Calu3 (cell line): ENCODE data around the gene AFAP1. TPM values are rescaled to one million over a fixed set of nuclear protein-coding genes. Genes with fewer than 3 reads are reported as not detected.

Experiments
- BruUV-seq: library from RNA; stranded (reverse); fragments of 400-500 nt; replicated peaks from 2 replicates; lab custom pipeline; 2021; lab: Mats Ljungman, UMichigan
- CTCF ChIA-PET: fragments of 300-600 bp; sonication (Branson Sonifier 250); formaldehyde crosslinking; loops from one replicate; lab custom pipeline; 2022; ENCODE audit warnings: antibody characterized with exemption; lab: Charles Lee
- DNase-seq: peaks from one replicate; pipeline ENCODE4 v3.0.0; 2022
- H3K27ac Mint-ChIP-seq: one replicate; pipeline ENCODE4 v1.8.0; 2022; ENCODE audit warnings: mixed read lengths; ENCODE audit not compliant: unreplicated experiment
- H3K27me3 Mint-ChIP-seq: one replicate; pipeline ENCODE4 v1.8.0; 2022; ENCODE audit warnings: mixed read lengths; ENCODE audit not compliant: unreplicated experiment
- H3K36me3 Mint-ChIP-seq: one replicate; pipeline ENCODE4 v1.8.0; 2022; ENCODE audit warnings: mild to moderate bottlenecking, moderate library complexity, mixed read lengths; ENCODE audit not compliant: insufficient read depth, unreplicated experiment
- H3K4me1 Mint-ChIP-seq: one replicate; pipeline ENCODE4 v1.8.0; 2022; ENCODE audit warnings: mild to moderate bottlenecking, low read depth, mixed read lengths; ENCODE audit not compliant: unreplicated experiment
- H3K4me3 Mint-ChIP-seq: one replicate; pipeline ENCODE4 v1.8.0; 2022; ENCODE audit warnings: mild to moderate bottlenecking, low read depth, moderate library complexity, mixed read lengths; ENCODE audit not compliant: unreplicated experiment
- H3K9me3 Mint-ChIP-seq: one replicate; pipeline ENCODE4 v1.8.0; 2022; ENCODE audit warnings: low read depth, mixed read lengths; ENCODE audit not compliant: unreplicated experiment
- CTCF ChIP-seq: fragments of 200-600 bp; IDR thresholded peaks from one replicate; pipeline ENCODE4 v1.8.0; 2022; ENCODE audit warnings: antibody characterized with exemption; ENCODE audit not compliant: unreplicated experiment
- intact Hi-C: fragments of 100-400 bp; cut with micrococcal nuclease; formaldehyde crosslinking; loops from one replicate; pipeline ENCODE4 v1.10.0; 2022; ENCODE audit not compliant: unreplicated experiment
- total RNA-seq: library from RNA; stranded (reverse); gene quantifications from 2 replicates; pipeline ENCODE4 v1.2.3, GENCODE V29; 2022

The AFAP1 gene
- total RNA-seq, 1 experiment from 2014 or later: 40.1 TPM

- CTCF ChIA-PET: interaction anchor here (1.0 kb wide), 1 partner anchor 13 kb away, joined by 4 read pairs; no protein-coding TSS in a partner anchor
These were observed 25.4 kb upstream of the AFAP1 start for GRCh38 chr4:7964890-7965662.

GRCh38 chr4:7964459-7964858, 24.8 kb upstream of the AFAP1 start:
- no peaks in the 10 kb centered on the region for H3K27me3 Mint-ChIP-seq
- CTCF ChIA-PET: interaction anchor here (1.0 kb wide), 1 partner anchor 14 kb away, joined by 4 read pairs; no protein-coding TSS in a partner anchor
- peaks cover 51% of the 10 kb centered on the region for H3K4me1 Mint-ChIP-seq
- peak overlapping the region; percentile 24 for H3K4me3 Mint-ChIP-seq
- intact Hi-C loops: no loop called here
- H3K9me3 Mint-ChIP-seq: no peaks in the 10 kb centered on the region
- DNase-seq: no peak
- TF ChIP-seq CTCF: no peak
- H3K36me3 Mint-ChIP-seq: peaks cover 17% of the 10 kb centered on the region
- peak overlapping the region; percentile 85 for H3K27ac Mint-ChIP-seq
- no TSS peak for BruUV-seq

More at GRCh38 chr4:7964890-7965662, 25.4 kb upstream of the AFAP1 start:
- intact Hi-C loops: no loop called here
- DNase-seq: peak; percentile 76
- Mint-ChIP-seq H3K4me3 (peak overlapping the region; percentile 24), H3K4me1 (peaks cover 58% of the 10 kb centered on the region), H3K27me3 (no peaks in the 10 kb centered on the region), H3K36me3 (peaks cover 23% of the 10 kb centered on the region), H3K9me3 (no peaks in the 10 kb centered on the region), H3K27ac (peak overlapping the region; percentile 85)
- TF ChIP-seq CTCF: no peak
- BruUV-seq: no TSS peak

- H3K36me3 Mint-ChIP-seq: peaks cover 14% of the 10 kb centered on the region
- peak overlapping the region; percentile 85 for H3K27ac Mint-ChIP-seq
- peaks cover 51% of the 10 kb centered on the region for H3K4me1 Mint-ChIP-seq
- no peak for TF ChIP-seq CTCF
- H3K27me3 Mint-ChIP-seq: no peaks in the 10 kb centered on the region
- intact Hi-C loops: no loop called here
- DNase-seq: no peak
- BruUV-seq: no TSS peak
- H3K4me3 Mint-ChIP-seq: no peak overlapping the region
- CTCF ChIA-PET: no interaction called here
- H3K9me3 Mint-ChIP-seq: no peaks in the 10 kb centered on the region
These were observed 24.0 kb upstream of the AFAP1 start for GRCh38 chr4:7963691-7964090.

- no TSS peak for BruUV-seq
- Mint-ChIP-seq H3K4me1 (peaks cover 45% of the 10 kb centered on the region), H3K27me3 (no peaks in the 10 kb centered on the region), H3K27ac (peak overlapping the region; percentile 79), H3K9me3 (no peaks in the 10 kb centered on the region), H3K4me3 (no peak overlapping the region), H3K36me3 (peaks cover 14% of the 10 kb centered on the region)
- no peak for TF ChIP-seq CTCF
- intact Hi-C loops: no loop called here
- CTCF ChIA-PET: no interaction called here
- no peak for DNase-seq
These were observed 23.2 kb upstream of the AFAP1 start for GRCh38 chr4:7962609-7963508.
